ENCODE results near the gene POGZ.
A peak's percentile ranks its signal among the peaks of the same experiment; 100 is the strongest.
"Not testable (repeated sequence)": the region's sequence is repeated elsewhere in the genome, so short reads cannot be mapped to it uniquely, and the experiment has no call there.

The POGZ gene

GRCh38 chr1:151408891-151409290 is 50.4 kb downstream of the POGZ start:
- peak; percentile 15 for DNase-seq

- DNase-seq, result no peak
Observed at GRCh38 chr1:151407304-151407703, 52.0 kb downstream of the POGZ start.

DNA sequence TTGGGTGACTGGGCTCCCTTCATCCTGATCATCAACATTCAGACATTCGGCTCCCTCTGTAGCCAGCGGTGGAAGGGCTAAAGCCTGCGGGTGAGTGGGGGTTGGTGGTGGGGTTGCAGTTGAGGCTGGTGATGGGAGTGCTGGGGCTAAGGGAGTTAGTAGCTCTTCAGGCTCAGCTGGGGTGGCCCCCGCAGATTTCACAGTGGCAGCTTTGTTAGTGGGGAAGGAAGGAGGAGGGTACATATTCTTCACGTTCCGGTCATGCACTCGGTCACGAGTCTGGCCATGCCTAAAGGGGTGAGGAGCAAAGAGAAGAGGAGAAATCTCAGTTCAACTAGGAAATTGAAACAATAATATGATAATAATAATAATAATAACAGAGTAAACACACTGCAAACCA is 53.1 kb downstream of the POGZ start:
- no peak for DNase-seq

- no peak for DNase-seq
Observed at GRCh38 chr1:151405187-151405951, 53.9 kb downstream of the POGZ start.

DNA sequence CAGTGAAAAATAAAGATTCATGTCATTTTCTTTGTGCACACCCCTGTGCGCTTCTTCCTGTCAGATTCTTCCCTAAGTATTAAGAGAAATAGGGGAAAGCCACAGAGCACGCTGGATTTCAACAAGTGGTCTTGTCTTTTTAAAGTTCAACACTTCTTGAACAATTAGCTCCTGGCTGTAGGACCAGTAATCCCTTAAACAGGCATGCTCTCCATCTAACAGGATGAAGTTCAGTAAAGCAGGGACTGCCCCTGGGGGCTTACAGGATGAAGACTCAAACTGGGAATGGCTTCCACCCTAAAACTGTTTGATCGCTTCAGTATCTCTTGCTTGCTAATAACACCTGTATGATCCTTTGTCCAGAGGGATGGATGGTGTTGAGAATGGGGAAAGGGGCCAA is 55.7 kb downstream of the POGZ start:
- no peak for DNase-seq

GRCh38 chr1:151402764-151403163 is 56.5 kb downstream of the POGZ start:
- DNase-seq, result no peak

- no peak for DNase-seq
Observed at GRCh38 chr1:151401860-151402259, 57.4 kb downstream of the POGZ start.

- DNase-seq, result peak; percentile 18
Observed at GRCh38 chr1:151401125-151401788, 58.0 kb downstream of the POGZ start.

- DNase-seq, result peak; percentile 94
Observed at GRCh38 chr1:151399324-151400171, 59.7 kb downstream of the POGZ start, which contains the start of gene PSMB4. Gene PSMB4 (plus strand): TSS chr1:151399573. CDS start chr1:151399588, 15 bp downstream.

- not testable (repeated sequence) for DNase-seq
Observed at GRCh38 chr1:151396265-151396664, 63.0 kb downstream of the POGZ start.

- DNase-seq, result no peak
Observed at GRCh38 chr1:151393583-151393982, 65.7 kb downstream of the POGZ start.

- no peak for DNase-seq
Observed at GRCh38 chr1:151391079-151391563, 68.2 kb downstream of the POGZ start.

DNA sequence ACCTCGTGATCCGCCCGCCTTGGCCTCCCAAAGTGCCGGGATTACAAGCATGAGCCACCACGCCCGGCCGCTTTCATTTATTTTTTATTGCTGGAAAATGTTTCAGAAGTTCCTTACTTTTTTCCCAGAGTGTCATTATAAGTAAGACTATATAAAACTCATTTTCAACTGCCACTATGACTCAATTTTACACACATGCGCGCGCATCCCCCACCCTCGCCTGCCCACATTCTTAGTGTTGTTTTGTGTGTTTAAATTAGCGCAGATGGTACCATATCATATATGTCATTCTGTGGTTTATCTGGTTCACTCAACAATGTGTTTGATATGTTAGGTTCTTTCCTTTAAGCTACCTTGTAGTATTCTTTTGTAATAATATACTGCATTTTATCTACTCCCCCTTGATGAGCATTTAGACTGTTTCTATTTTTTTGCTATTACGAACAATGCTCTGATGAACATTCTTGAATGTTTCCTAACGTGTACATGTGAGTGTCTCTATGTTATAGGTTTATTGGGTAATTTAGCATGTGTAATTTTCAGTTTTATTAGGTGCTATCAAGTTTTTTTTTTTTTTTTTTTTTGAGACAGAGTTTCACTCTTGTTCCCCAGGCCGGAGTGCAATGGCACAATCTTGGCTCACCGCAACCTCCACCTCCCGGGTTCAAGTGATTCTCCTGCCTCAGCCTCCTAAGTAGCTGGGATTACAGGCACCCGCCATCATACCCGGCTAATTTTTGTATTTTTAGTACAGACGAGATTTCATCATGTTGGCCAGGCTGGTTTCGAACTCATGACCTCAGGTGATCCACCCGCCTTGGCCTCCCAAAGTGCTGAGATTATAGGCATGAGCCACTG is 68.8 kb downstream of the POGZ start:
- not testable (repeated sequence) for DNase-seq

GRCh38 chr1:151386002-151386401 is 73.3 kb downstream of the POGZ start:
- no peak for DNase-seq

GRCh38 chr1:151384584-151384983 is 74.7 kb downstream of the POGZ start:
- DNase-seq, result no peak

DNA sequence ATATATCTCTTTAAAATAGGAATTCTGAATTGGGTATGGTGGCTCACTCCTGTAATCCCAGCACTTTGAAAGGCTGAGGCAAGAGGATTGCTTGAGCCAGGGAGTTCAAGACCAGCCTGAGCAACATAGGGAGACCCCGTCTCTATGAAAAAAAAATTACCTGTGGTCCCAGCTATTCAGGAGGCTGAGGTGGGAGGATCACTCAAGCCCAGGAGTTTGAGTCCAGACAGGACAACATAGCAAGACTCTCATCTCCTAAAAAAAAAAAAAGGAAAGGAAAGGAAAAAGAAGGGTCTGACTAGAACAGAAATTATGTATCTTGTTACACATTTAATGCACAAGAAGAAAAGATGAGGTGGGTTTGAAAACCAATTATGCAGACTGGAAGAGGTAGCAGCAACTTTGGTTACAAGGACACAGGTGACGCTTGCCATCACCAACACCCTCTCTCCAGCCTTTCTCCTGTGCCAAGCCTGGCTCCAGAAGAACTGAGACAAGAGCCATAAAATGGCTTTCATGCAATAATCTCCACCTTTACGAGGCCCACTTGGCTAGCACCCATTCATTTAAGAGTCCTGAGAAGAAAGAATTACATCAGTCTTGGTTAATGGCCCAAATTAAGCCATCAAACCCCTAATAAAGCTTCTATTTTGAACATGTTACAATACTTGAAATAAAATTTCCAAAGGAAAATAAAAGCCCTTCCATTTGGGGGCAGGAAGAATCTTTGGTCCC is 82.0 kb downstream of the POGZ start:
- no peak for DNase-seq

DNA sequence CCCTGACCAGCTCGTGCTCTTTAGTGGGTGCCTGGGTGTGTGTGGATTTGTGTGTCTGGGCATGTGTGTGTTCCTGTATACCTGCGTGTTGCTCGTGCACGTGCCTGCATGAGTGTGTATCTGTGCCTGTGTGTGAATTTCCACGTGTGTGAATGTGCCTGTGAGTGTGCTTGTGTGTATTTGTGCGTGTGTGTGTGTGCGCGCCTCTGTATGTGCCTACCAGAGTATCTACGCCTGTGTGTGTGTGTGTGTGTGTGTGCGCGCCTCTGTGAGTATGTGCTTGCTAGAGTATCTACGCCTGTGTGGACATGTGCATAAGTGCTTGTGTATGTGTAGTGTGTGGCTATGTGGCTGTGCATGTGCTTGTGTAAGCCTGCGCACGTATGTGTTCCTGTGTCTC is 86.1 kb downstream of the POGZ start:
- DNase-seq, result no peak

DNA sequence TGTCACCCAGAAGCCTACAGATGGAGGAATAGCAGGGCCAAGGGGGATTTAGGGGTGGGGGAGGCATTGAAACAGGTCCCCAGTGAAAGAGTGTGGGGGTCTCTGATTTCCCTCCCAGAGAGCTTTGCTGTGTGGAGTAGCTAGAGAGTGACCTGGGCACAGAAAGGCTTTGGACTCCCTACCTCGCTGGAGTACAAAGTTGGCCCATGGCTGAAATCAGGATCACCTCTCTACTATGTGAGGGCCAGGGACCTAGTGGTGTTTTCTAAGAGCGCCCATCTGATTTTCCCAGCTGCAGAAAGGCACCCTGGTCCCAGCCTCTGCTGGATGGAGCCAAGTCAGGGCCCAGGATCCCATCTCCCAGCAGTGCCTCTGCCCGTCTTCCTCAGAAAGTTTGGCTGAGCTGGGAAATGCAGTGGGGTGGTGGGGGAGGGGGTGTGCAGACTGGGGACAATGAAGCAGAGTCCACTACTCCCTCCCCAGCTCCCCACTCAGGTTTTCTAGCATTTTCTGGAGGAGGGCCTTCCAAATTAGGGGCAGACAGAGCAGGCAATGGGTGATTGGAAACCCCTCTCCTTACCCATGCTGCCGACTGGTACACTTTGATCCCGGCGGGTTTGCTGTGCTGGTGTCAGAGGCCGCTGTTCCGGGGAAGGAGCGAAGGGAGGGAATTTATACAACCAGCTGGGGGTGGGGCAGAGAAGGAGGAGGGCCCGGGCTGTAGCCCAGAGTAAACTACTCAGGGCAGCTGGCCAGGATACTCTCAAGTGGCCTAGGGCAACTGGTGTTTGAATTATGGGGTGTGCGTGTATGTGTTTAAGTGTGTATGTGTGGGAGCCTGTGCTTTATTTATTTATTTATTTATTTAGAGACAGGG is 87.0 kb downstream of the POGZ start, which contains the start of gene SELENBP1:
SELENBP1 (minus strand) TSS at position 648 of the 877 bp plus-strand sequence; CDS start at position 584, 64 bp downstream.
- DNase-seq, result peak; percentile 66

DNA sequence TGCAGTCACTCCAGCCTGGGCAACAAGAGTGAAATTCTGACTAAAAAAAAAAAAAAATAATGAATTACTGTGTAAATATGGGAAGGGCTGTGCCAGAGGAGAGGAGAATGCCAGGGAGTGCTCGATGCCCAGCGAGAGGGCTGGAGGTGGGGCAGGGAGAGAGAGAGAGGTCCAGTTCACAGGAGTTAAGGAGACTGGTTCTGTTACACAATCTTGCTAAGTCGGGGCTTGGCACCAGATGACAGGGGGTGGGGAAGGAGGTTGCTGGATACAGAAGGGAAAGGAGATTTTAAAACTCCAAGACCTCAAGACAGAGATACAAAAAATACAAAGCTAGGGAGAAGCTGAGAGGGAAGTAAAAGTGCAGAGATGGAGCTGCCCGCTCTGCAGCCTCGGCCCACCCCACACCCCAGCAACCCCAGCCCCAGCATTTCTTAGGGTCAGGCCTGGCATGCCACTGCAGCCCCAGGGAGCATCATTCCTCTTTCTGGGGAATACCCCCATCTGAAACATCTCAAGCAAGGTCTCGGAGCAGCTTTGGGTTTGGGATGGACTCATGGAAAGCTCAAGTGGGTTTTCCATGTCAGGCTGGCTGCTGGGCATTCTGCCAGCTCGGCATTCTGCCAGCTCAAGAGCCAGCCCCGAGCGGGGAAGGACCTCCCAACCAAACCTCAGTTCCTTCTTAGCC is 87.8 kb downstream of the POGZ start:
- DNase-seq, result peak; percentile 25

Data from fibroblast of skin of back (primary cell).